DND-41 (cell line): ENCODE results near the gene NR1H4.

Experiments
- CTCF ChIP-seq: IDR thresholded peaks from 2 replicates; pipeline ENCODE4 v1.5.1; 2012; ENCODE audit warnings: borderline replicate concordance, low read length, moderate library complexity, mild to moderate bottlenecking; ENCODE audit not compliant: poor library complexity, severe bottlenecking; ENCODE audit errors: extremely low read depth
- EZH2 ChIP-seq: IDR thresholded peaks from 3 replicates; pipeline ENCODE4 v1.6.1; 2012; ENCODE audit warnings: borderline replicate concordance, low read depth, mild to moderate bottlenecking, moderate library complexity, low read length, inconsistent platforms; ENCODE audit not compliant: severe bottlenecking

DNA sequence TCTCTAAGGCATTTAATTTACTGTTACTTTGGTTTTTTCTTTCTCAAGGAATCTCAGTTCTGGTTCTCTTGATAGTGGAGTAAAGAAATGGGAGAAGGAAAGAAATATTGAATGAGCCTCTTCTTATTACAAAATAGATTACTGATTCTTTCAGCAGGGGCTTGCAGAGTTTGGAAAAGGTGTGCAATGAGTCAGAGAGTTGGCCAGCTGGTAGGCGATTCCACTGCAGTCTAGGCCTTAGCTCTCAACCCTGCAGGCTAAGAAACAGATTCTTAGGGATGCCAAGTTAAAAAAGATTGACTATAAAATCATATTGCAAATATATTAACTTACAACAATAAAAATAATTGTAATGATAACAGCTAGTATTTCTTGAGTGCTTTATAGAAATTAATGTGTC, 25.8 kb downstream of the NR1H4 start:
- TF ChIP-seq CTCF (no peak), EZH2 (no peak)
